Jurkat, Clone E6-1 (cell line): ENCODE results near the gene AIG1.
"Not testable (repeated sequence)": the region's sequence is repeated elsewhere in the genome, so short reads cannot be mapped to it uniquely, and the experiment has no call there.

ENCODE experiments used
- DNase-seq: peaks from one replicate; pipeline ENCODE4 v3.0.0-alpha.2; 2011; ENCODE audit warnings: low read depth, low spot score
- H3K4me3 ChIP-seq: 2 replicates; pipeline ENCODE4 v1.5.1; 2011; ENCODE audit warnings: mild to moderate bottlenecking, low read length, control low read depth, moderate library complexity

AIG1 gene

GRCh38 chr6:143053856-143054255 is 6.8 kb upstream of the AIG1 start:
- H3K4me3 ChIP-seq: no peak overlapping the region
- DNase-seq: no peak

- no peak for DNase-seq
- H3K4me3 ChIP-seq: no peak overlapping the region
Observed at GRCh38 chr6:143054329-143054728, 6.4 kb upstream of the AIG1 start.

DNA sequence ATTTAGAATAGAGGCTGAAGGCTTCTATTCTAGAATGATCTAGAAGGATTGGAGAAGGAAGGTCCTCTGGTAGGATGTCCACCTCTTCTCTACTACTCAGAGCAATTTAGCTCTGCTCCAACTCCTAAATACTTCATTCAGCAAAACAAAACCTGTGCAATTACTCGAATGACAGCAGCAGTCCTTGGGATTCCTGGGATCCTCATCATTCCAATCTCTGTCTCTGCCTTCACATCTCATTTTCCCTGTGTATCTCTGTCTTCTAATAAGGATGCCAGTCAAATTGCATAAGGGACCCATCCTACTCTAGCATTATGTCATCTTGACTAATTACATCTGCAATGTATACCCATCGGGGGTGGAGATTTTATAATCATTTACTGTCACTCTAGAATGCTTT is 5.5 kb upstream of the AIG1 start:
- H3K4me3 ChIP-seq: no peak overlapping the region
- DNase-seq: no peak

DNA sequence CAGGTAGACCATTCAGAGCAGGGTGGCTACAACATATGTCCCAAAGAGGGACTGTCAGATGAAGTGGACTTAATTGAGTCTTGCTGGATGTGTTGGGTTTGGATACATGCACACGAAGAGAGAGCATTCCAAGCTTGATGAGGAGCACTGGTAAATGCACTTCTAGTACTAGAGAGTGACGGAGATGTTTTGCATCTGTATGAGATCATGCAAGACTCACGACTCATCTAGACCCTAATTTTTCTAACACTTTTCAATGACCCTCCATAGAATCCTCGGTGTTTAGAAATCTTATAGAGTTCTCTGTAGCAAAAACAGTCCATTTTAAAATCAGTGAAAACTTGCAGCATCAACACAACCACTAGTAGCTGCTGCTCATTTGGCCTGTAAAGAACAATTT is 4.8 kb upstream of the AIG1 start:
- no peak for DNase-seq

DNA sequence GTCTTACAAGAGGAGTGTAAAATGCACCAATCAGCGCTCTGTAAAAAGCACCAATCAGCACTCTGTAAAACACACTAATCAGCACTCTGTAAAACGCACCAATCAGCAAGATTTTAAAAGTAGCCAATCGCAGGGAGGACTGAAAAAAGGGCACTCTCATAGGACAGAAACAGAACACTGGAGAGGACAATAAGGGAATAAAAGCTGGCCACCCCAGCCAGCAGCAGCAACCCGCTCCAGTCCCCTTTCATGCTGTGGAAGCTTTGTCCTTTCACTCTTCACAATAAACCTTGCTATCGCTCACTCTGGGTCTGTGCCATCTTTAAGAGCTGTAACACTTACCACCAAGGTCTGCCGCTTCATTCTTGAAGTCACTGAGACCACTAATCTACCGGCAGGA is 1.7 kb upstream of the AIG1 start:
- no peak for DNase-seq
- no peak overlapping the region for H3K4me3 ChIP-seq

More for the DNA sequence above, 4.8 kb upstream of the AIG1 start:
- no peak overlapping the region for H3K4me3 ChIP-seq

GRCh38 chr6:143059663-143060353 is 881 bp upstream of the AIG1 start:
- DNase-seq: peak; percentile 66
- H3K4me3 ChIP-seq: peak overlapping the region; percentile 59

DNA sequence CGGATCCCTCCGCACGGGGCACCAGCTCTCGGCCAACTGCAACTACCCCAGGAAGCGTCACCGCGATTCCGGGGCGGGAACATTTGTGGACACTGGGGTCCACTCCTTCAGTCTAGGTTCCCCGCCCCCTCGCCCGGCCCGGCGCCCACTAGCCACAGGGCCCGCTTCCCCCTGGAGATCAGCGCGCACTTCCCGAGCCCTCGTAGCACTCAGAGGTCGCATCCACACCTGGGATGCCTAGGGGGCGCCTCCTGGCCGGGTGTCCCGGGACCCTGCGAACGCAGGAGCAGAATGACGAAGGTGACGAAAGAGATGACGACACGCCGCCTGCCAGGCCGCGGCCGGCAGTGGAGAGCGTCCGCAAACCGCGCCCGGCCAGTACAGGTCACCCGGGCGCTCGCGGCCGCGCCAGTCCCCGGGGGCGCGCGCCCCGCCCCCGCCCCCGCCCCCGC is 309 bp upstream of the AIG1 start:
- peak overlapping the region; percentile 59 for H3K4me3 ChIP-seq
- peak; percentile 45 for DNase-seq

- no peak overlapping the region; the same call in 1 of the 2 replicates for H3K4me3 ChIP-seq
- DNase-seq: no peak
Observed at GRCh38 chr6:143061597-143062385, 1.1 kb downstream of the AIG1 start.

DNA sequence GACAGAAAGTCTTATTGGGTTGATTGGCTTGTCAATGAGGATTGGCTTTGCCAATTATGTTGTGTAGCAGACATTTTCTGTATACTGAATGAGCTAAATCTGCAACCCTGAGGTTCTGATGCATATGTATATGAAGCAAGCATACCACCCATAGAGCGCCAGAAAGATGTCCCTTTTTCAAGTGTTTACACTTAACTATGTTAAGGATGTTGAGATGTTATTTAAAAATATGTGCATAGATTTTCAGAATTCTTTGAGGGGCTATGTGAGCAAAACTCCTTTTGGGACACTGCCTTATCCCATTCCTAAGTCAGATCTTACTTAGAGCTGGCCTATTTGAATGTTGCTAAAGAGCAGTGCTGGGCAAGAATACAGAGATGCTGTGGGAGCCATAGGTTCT is 1.9 kb downstream of the AIG1 start:
- H3K4me3 ChIP-seq: no peak overlapping the region

GRCh38 chr6:143063631-143064030 is 2.9 kb downstream of the AIG1 start:
- H3K4me3 ChIP-seq: no peak overlapping the region
- DNase-seq: no peak

More for the DNA sequence above, 1.9 kb downstream of the AIG1 start:
- DNase-seq: no peak

- no peak for DNase-seq
- no peak overlapping the region for H3K4me3 ChIP-seq
Observed at GRCh38 chr6:143064271-143064670, 3.6 kb downstream of the AIG1 start.

GRCh38 chr6:143064951-143065683 is 4.4 kb downstream of the AIG1 start:
- no peak overlapping the region for H3K4me3 ChIP-seq
- DNase-seq: peak; percentile 19

DNA sequence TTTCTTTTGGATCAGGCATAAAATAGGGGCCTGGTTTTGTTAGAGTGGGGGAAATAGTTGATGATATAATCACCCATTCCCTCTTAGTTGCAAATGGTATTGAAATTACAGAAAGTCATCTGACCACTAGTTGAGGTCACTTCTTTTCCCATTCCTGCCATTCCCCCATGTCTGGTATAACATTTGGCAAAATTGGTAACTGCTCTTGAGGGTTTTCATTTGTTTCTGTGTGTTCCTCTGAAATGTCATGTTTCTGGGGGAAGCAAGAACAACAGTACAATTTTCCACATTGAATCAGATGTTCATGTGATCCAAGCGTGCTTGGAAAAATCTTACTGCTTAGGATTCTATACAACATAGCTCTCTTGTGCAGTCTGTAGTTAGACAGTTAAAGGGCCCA is 7.3 kb downstream of the AIG1 start:
- no peak overlapping the region for H3K4me3 ChIP-seq
- DNase-seq: no peak

- DNase-seq: no peak
- no peak overlapping the region for H3K4me3 ChIP-seq
Observed at GRCh38 chr6:143074101-143074500, 13.4 kb downstream of the AIG1 start.

DNA sequence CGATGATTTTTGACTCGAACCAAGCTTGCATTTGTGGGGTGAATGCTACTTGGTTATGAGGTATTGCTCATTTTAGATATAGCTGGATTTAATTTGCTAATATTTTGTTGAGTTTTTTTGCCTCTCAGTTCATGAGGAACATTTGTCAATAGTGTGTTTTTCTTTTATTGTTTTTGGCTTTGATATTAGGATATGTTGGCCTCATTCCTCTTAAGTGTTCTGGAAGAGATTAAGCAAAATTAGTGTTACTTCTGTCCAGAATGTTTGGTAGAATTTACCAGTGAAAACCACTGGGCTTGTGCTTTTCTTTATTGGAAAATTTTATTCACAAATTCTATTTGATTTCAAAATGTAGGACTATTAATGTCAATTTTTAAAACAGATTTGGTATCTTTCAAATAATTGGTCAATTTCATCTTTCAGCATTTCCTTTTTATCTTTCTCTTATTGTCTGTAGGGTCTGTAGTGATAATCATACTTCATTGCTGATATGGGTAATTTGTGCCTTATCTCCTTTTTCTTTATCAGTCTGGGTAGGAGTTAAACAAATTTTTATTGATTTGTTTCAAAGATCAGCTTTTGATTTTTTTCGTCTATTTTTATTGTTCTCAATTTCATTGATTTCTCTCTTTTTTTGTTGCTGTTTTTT is 14.1 kb downstream of the AIG1 start:
- DNase-seq: no peak
- H3K4me3 ChIP-seq: no peak overlapping the region

DNA sequence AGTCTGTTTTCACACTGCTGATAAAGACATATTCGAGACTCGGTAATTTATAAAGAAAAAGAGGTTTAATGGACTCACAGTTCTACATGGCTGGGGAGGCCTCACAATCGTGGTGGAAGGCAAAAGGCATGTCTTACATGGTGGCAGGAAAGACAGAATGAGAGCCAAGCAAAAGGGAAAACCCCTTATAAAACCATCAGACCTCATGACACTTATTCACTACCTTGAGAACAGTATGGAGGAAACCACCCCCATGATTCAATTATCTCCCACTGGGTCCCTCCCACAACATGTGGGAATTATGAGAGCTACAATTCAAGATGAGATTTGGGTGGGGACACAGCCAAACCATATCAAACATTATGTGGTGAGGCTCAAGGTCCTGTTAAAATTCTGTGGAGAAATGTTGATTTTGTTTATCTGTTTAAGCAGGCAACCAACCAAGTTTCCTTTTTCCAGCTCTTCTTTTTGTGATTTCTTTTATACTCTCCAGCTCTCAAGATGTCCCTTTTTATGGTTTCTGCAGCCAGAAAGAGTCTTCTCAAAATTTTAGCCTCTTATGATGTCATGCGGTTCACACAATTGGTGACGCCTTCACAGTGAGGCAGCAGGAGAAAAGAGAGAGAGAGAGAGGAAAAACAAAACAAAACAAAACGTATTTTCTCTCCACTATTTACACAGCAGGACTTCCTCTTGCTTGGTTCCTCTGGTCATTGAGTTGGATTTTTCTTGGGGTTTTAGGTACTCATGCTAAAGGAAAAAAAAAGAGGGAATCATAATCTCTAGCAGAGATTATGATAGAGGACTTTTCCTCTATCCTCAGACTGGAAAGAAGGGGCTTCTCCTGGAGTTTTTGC is 18.0 kb downstream of the AIG1 start:
- no peak overlapping the region for H3K4me3 ChIP-seq
- DNase-seq: no peak

GRCh38 chr6:143079325-143079640 is 18.6 kb downstream of the AIG1 start:
- DNase-seq: no peak

GRCh38 chr6:143082274-143082673 is 21.6 kb downstream of the AIG1 start:
- H3K4me3 ChIP-seq, DNase-seq: not testable (repeated sequence)

More at GRCh38 chr6:143079325-143079640, 18.6 kb downstream of the AIG1 start:
- H3K4me3 ChIP-seq: no peak overlapping the region

- not testable (repeated sequence) for H3K4me3 ChIP-seq
Observed at GRCh38 chr6:143084019-143084418, 23.3 kb downstream of the AIG1 start.

More at GRCh38 chr6:143084019-143084418, 23.3 kb downstream of the AIG1 start:
- DNase-seq: not testable (repeated sequence)
